NCI-H2029 treated with DMSO at 0.1 percent for 48 hours (cell line): ENCODE measurements around the gene ZFX.

Source experiments
- DNase-seq: peaks from one replicate; lab custom pipeline; 2025; lab: John Stamatoyannopoulos, UW

Gene ZFX

DNA sequence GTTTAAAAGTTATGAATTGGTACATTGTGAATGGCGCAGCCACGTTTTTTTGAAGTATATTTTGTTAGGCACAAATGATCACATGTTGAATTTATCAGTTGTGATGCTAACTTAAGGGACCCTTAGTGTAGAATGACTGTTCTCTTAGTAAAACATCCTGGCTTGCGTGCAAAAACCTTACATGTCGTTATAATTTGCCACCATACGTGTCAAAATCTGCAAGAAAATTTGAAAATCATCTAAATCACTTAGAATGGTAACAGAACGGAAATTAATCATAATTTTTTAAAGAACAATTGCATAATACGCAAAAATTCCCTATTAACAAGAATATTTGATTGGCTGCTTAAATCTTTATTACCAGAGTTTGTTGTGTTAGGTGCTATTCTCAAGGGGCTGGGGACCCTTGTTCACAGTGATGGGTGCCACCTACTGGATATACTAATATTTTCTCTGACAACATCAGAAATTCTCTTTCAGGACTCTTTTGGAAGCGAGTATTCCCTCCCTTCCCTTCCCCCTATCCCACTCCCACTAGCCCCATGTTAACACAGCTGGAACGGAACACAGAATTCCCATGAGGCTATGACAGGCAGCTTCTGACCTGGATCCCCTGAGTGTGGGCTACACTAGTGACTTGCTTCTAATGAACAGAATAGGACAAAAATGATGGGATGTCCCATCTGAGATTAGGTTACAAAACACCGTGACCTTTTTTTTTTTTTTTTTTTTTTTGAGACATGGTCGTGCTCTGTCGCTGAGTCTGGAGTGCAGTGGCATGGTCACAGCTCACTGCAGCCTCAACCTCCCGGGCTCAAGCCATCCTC is 92.5 kb downstream of the ZFX start:
- DNase-seq, result no peak

DNA sequence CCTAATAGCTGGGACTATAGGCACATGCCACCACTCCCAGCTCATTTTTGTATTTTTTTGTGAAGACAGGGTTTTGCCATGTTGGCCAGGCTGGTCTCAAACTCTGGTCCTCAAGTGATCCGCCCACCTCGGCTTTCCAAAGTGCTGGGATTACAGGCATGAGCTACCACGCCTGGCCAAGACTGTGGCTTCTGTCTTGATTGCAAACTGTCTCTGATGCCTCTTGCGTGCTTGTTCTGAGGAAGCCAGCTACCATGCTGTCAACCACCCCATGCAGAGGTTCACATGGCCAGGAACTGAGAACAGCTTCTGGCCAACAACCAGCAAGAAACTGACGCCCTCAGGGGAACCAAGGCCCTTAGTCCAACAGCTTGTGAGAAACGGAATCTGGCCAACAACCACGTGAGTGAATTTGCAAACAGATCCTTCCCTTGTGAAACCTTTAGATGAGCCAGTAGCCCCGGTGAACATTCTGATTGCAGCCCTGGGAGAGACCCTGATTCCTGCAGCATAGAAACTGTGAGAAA is 93.2 kb downstream of the ZFX start:
- DNase-seq, result no peak

GRCh38 chrX:24243188-24243587 is 93.7 kb downstream of the ZFX start:
- no peak for DNase-seq

GRCh38 chrX:24243692-24244091 is 94.2 kb downstream of the ZFX start:
- DNase-seq, result no peak

DNA sequence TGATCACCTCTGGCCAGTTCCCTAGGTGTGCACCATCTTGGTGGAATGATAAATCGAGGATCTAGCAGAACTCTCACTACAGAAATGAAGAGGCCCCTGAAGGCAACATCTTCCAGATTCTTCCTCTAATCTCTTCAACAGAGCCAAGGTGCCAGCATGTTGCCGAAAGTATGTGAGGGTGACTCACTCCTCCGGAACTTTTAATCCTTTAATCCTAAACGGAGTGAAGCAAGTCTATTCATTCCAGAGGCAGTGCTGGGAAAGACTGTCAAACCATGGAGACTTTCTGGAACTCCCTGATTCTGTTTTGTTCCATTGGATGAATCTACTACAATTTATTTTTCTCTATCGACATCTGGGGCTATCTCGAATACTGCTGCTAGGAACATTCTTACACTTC is 95.7 kb downstream of the ZFX start:
- DNase-seq, result no peak

- DNase-seq, result no peak
Observed at GRCh38 chrX:24248042-24248441, 98.5 kb downstream of the ZFX start.

DNA sequence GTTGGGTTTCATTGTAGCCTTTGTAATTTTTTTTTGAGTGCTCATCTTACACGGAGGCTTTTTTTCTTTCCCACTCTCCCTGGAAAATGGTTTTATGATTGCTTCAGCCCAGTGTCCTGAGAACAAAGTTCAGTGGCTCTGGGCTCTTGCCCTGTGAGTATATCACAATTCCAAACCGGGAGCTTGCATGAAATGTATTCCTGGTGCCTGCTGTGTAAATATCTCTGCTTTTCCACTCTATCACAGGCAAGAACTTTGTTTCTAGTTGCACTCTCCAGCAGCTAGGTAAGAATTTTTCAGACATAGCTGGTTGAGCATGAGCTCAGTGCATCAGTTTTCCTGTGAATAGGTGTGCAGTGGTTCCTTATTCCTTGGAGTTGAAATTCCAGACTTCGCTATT is 103.5 kb downstream of the ZFX start:
- no peak for DNase-seq

GRCh38 chrX:24253469-24253868 is 103.9 kb downstream of the ZFX start:
- no peak for DNase-seq

GRCh38 chrX:24257011-24257410 is 107.5 kb downstream of the ZFX start:
- DNase-seq, result no peak

DNA sequence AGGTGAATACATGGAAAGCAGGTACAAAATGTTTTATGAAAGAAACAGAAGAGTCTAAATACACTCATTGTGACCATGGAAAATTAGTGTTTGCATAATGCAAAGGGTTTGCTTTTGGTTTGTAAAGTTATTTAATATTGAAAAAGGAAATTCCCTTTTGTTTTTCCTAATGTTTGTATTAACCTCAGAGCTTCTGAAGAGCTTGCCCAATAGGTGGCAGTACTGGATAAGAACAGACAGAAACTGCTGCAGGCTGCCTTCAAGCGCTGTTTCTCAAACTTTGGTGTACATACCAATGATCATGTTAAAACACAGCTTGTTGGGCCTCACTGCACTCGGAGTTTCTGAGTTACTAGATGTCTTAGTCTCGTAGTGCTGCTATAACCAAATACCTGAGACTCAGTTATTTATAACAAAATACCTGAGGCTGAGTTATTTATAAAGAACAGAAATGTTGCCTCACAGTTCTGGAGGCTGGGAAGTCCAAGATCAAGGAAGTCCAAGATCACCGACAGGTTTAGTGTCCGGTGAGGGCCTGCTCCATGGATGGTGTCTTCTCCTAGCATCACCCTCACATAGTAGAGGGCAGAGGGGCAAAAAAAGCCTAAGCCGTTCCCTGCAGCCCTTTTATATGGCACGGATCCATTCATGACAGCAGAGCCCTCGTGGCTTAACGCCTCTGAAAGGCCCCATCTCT is 110.2 kb downstream of the ZFX start:
- DNase-seq, result peak; percentile 1

- DNase-seq, result no peak
Observed at GRCh38 chrX:24260842-24261550, 111.5 kb downstream of the ZFX start.

- DNase-seq, result no peak
Observed at GRCh38 chrX:24262309-24262708, 112.8 kb downstream of the ZFX start.

DNA sequence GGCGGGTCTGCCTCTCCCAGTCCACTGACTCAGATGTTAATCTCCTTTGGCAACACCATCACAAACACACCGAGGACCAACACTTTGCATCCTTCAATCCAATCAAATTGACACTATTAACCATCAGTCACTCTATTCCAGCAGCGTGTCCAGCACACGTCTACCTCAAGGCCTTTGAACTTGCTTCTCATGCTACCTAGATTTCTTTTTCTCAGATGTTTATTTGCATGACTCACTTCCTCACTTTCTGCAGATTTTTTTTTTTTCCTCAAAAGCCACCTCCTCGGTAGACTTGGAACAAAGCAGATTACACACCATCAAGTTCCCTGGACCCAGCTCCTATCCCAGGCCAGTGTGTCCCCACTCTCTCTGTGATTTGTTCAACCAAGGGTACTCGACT is 114.9 kb downstream of the ZFX start:
- DNase-seq, result no peak
